ENCODE measurements around the gene PRKCQ. TPM values are rescaled to one million over a fixed set of nuclear protein-coding genes. Genes with fewer than 3 reads are reported as not detected.
"Not testable (repeated sequence)": the region's sequence is repeated elsewhere in the genome, so short reads cannot be mapped to it uniquely, and the experiment has no call there.

Gene PRKCQ
- total RNA-seq, 1 experiment from 2014 or later = not detected

GRCh38 chr10:6492896-6493295 is 87.2 kb downstream of the PRKCQ start:
- no peak for DNase-seq (ENCODE audit: low spot score)

DNA sequence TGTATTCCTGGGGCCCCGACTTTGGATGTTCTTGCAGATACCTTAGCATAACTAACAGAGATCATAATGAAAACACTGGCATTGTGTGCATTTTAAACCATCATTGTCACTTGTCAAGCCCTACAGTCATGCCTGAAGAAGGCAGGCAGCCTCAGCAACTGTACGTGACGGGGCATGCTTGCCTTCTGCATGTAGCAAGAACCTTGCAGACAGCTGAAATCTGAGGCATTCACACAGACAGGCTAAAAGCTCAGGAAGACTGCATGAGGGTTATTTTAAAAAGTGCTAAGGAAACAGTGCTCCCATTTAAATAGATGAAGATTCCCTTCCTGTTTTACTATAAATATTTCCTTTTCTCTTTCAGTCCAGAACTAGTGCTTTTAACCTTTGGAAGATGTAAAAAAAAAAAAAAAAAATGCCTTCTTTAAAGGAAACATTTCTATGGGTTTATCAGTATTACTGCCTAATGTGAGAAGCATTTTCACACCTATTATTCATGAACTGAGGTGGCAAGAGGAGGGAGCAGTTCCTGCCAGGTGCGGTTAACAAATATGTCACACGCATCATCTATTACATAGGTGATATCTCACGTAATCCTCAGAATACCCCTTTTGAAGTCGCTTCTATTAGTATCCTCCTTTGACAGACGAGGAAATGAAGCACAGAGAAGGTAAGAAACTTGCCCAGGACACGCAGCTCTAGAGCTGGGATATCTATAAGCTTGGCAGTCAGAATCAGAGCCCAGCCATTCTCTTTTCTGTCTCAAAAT is 88.1 kb downstream of the PRKCQ start:
- no peak for DNase-seq (ENCODE audit: low spot score)

GRCh38 chr10:6490614-6491013 is 89.5 kb downstream of the PRKCQ start:
- DNase-seq (ENCODE audit: low spot score) = no peak

- no peak for DNase-seq (ENCODE audit: low spot score)
Measured at GRCh38 chr10:6487920-6488319, 92.2 kb downstream of the PRKCQ start.

- DNase-seq (ENCODE audit: low spot score) = no peak
Measured at GRCh38 chr10:6486309-6486708, 93.8 kb downstream of the PRKCQ start.

DNA sequence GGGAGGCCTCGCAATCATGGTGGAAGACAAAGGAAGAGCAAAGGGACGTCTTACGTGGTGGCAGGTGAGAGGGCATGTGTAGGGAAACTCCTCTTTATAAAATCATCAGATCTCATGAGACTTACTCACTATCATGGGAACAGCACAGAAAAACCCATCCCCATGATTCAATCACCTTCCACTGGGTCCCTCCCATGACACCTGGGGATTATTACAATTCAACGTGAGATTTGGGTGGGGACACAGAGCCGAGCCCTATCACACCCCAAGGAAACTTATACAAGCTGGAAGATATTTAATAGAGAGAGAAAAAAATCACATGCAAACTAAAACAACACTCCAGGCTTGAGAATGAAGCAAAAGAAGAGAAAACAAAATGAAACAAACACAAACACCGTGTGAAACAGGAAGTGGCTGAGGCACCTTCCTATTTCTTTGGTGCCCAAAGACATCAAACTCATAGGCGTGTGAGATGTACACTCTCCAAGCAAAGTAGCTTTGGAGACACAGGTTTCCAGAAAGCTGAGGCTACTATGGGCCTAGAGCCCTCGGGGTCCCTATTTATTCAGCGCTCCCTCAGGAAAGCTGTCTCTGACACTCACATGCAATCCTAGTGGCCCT is 97.2 kb downstream of the PRKCQ start:
- DNase-seq (ENCODE audit: low spot score) = no peak

DNA sequence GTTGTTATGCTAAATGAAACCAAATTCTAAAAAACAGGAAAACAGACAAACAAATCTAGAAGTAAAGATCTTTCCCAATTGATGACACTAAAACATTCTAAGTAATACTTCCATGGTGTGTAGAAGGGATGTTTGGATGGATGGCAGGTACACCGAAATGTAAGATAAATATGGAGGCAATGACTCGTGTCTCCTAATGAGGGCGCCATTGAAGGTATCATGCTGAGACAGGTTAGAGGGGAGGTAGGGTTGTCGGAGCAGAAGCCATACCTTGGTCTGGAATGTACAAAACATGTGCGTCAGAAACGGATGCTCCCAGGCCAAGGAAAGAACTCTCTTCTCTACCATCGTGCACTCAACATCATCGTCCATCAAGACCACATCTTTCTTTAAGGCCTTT is 101.4 kb downstream of the PRKCQ start:
- DNase-seq (ENCODE audit: low spot score) = no peak

- no peak for DNase-seq (ENCODE audit: low spot score)
Measured at GRCh38 chr10:6476989-6477388, 103.1 kb downstream of the PRKCQ start.

DNA sequence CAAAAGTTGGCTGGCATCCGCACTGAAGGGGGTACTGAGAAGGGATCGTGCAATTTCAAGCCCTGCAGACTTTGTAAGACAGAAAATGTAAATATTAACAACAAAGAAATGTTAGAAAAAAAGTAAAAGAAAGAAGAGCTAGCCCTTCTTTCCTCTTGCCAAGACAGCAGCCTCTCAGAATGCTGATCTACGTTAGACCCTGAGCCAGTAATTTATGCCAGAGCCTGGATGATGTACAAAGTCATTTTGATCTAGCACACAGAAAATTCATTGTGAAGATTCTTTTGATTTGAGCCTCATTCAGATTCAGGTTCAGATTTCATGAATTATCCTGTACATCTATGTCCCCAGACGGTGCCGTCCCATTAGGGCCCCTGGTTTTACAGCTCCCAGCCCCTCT is 105.2 kb downstream of the PRKCQ start:
- no peak for DNase-seq (ENCODE audit: low spot score)

GRCh38 chr10:6473901-6474370 is 106.1 kb downstream of the PRKCQ start:
- no peak for DNase-seq (ENCODE audit: low spot score)

DNA sequence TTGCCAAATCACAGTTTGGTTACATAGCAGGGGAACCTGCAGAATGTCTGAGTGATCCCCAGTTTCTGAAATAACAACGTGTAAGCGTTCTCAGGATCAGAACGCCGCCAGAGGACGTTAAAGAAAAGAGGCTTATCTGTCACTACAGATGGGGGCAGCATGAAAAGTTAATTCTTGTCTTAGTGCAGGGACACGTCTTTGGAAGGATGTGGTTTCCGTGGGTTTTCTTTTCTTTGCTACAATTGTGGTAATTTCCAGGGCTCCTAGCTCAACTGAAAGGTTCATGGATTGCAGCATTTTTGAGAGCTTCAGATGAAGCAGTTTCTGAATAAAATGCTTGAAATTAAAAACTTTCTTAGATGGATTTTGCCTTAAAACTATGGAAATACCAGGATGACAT is 106.6 kb downstream of the PRKCQ start:
- DNase-seq (ENCODE audit: low spot score) = no peak

DNA sequence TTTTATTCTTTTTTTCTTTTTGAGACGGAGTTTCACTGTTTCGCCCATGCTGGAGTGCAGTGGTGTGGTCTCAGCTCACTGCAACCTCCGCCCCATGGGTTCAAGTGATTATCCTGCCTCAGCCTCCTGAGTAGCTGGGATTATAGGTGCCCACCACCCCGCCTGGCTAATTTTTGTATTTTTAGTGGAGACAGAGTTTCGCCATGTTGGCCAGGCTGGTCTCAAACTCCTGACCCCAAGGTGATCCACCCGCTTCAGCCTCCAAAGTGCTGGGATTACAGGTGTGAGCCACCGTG is 107.4 kb downstream of the PRKCQ start:
- DNase-seq (ENCODE audit: low spot score) = not testable (repeated sequence)

- DNase-seq (ENCODE audit: low spot score) = no peak
Measured at GRCh38 chr10:6470894-6471618, 109.0 kb downstream of the PRKCQ start.

DNA sequence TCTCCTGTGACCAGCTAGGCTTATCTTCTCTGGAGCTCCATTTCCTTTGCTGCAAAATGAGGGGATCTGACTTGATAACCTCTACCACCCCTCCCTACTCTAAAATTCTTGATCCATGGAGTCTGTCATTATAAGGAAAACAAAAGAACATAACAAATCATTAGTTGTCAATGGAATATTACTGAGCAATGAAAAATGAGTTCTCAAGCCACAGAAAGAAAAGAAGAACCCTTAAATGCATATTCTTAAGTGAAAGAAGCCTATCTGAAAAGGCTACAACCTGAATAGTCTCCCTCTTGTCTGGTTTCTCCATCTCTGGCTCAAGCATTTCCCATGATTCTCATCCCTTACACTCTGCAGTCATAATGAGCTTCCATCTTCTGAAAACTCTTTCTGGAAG is 110.4 kb downstream of the PRKCQ start:
- DNase-seq (ENCODE audit: low spot score) = no peak

GRCh38 chr10:6465854-6466601 is 114.0 kb downstream of the PRKCQ start:
- DNase-seq (ENCODE audit: low spot score) = no peak

GRCh38 chr10:6465437-6465836 is 114.6 kb downstream of the PRKCQ start:
- no peak for DNase-seq (ENCODE audit: low spot score)

DNA sequence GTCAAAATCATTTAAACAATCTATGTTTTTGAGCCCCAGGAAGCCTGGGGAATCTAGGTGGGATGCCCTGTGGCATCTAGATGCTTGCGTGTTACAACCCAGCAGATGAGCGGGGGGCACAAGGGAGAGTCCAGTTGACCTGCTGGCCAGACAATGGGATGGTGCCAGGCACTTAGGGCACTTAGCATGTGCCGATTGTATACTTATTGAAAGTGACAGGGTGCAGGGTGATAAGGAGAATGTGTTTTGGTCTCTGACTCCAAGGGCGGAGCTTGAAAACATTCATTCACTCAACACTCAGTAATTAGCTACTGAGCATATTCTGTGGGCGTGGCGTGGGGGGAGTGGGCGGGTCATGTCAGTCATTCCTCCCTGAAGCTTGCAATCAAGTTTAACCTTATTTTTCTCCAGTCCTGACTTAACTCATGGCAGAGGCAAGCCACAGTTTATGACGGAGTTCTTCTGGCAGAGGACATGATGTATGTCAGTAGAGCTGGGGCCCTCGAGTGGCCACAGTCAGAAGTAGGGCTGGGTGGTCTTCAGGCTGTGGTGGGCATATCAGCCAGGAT is 115.1 kb downstream of the PRKCQ start:
- no peak for DNase-seq (ENCODE audit: low spot score)

DNA sequence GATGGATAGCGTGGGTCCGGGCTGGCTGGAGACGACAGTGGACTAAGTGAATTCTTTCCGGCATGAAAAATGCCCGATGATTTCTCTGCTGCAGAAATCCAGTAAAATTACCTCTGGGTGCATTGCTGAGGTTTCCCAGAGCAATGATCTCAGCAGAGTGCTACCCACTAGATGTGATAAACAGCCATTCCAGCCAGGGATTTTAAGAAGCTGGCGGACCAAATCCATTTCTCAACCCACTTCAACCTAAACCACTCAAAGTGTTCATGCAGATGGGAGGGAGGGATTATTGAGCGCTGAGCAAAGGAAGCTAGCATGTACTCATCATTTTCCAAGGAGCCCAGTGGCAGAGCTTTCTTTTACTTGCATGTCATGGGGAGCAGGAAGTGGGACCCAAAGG is 116.7 kb downstream of the PRKCQ start:
- no peak for DNase-seq (ENCODE audit: low spot score)

GRCh38 chr10:6461961-6462360 is 118.1 kb downstream of the PRKCQ start:
- no peak for DNase-seq (ENCODE audit: low spot score)

DNA sequence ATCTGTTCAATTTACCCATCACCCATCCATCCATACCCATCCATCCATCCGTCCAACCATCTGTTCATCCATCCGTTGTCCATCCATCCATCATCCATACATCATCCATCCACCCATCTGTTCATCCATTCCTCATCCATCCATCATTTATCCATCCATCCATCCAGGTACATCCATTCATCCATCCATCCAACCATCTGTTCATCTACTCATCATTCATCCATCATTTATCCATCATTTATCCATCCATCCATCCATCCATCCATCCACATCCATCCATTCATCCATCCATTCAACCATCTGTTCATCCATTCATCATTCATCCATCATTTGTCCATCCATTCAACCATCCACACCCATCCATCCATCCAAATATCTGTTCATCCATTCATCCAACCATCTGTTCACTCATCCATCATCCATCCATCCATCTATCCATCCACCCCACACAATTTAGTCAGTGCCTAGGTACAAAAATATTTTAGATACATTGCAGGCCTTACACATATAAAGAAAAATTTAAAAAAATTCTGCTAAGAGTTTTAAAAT is 119.1 kb downstream of the PRKCQ start:
- no peak for DNase-seq (ENCODE audit: low spot score)

GRCh38 chr10:6458814-6459213 is 121.3 kb downstream of the PRKCQ start:
- no peak for DNase-seq (ENCODE audit: low spot score)

GRCh38 chr10:6457376-6457775 is 122.7 kb downstream of the PRKCQ start:
- no peak for DNase-seq (ENCODE audit: low spot score)

All from A172 (cell line).